ENCODE data around the gene PLAU.

- no peak for TF ChIP-seq GATA2 (IDR thresholded peaks at IDR 0.05; ENCODE audit: low read depth, low read length)
- no peak for TF ChIP-seq GATA3 (IDR thresholded peaks at IDR 0.05; ENCODE audit: low read depth, low read length)
Observed at GRCh38 chr10:73881221-73881919, 29.6 kb upstream of the PLAU start.

Measured in SH-SY5Y (cell line).